GM19397 (cell line): ENCODE results near the gene SH3PXD2A.
"Not testable (repeated sequence)": the region's sequence is repeated elsewhere in the genome, so short reads cannot be mapped to it uniquely, and the experiment has no call there.

Experiments used
- ATAC-seq: cut with Tn5 transposase; IDR thresholded peaks from one replicate; pipeline ENCODE4 v1.9.1; 2021; ENCODE audit warnings: mild to moderate bottlenecking, moderate library complexity; ENCODE audit not compliant: unreplicated experiment

SH3PXD2A gene

GRCh38 chr10:103668351-103669242, 186.8 kb downstream of the SH3PXD2A start:
- ATAC-seq, result peak; percentile 59

DNA sequence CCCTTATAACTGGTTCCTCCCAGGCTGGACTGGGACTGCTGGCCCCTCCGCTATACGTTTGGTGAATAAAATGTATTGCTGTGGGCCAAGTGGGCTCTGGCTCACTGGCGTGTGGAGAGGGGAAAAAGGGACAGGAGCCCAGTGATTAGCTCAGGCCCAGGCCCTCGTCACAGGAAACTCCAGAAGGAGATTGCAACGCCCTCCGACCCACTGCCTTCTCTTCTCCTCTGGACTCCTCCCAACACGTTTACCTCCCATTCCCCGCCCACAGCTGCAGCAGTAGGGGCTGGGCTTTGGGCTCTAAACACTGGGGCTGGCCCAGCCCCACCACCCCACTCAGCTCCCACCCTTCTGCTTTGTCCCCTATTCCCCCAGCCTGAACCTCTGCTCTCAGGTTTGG, 188.0 kb downstream of the SH3PXD2A start:
- ATAC-seq, result no peak

DNA sequence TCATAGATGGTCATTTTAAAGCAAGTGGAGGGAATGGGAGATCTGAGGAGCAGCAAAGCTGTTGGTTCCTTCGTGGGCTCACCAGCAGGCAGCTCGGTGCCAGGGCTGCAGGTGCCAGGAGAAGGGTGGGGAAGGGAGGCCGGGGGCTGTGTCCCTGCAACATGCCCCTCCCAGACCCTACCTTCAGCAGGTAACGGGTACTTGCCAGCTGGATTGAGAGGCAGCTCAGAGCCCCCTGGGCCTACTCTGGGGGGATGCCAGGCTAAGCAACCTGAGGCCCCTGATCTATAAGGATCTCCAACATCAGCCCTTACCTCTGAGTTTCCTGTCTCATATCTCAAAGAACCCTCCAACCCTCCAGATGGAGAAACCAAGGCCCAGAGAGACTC, 188.6 kb downstream of the SH3PXD2A start:
- no peak for ATAC-seq

- no peak for ATAC-seq
Observed at GRCh38 chr10:103666087-103666761, 189.2 kb downstream of the SH3PXD2A start.

DNA sequence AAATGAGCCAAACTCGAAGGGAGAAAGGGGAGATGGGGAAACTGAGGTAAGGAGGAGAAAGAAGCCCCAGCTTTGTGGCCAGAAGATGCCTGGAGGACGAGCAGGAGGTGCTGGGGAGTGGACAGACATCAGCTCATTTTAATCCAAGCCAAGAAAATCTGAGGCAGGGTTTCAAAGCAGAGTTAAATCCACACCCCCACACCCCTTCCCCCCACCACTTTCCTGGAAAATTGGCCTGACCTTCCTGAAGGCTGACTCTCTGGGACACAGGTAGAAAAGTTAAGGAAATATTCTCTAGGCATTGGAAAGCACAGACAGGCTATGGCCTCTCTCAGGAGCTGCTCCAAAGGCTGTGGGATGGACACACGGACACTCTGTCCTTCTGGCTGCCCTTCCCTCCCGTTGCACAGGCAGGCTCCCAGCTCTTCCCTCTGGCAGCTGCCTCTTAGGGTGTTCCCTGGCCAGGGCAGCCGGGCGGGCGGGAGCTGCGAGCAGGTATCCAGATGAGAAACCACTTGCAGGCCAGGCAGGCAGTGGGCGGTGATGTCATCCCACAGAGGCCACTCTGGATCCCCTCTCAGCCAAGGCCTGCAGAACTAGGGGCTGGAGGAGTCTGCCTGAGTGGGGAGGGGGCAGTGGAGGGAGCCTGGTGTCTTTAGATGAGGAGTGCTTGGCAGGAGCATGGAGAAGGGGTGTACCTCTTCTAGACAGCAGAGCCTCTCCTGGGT, 190.1 kb downstream of the SH3PXD2A start:
- no peak for ATAC-seq

DNA sequence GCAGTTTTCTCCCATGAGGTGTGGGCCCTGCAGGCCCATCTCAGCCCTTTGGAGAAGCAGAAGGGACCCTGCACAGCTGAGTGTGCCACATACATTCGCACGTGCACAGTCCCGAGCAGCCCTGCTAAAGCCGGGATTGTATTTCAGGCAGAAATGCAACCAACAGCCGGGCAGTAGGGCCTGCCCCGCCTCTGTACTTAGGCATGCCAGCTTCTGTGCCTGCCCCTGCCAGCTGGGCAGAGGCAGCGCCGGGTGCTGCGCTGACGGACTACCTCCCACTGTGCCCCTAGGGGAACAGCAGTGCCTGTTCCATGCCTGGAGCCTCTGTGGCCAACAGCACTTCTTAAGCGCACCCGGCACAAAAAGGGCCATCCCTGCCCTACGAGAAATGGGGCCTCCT, 191.6 kb downstream of the SH3PXD2A start:
- no peak for ATAC-seq

GRCh38 chr10:103663236-103663635, 192.1 kb downstream of the SH3PXD2A start:
- no peak for ATAC-seq

GRCh38 chr10:103662704-103663103, 192.7 kb downstream of the SH3PXD2A start:
- ATAC-seq, result not testable (repeated sequence)

DNA sequence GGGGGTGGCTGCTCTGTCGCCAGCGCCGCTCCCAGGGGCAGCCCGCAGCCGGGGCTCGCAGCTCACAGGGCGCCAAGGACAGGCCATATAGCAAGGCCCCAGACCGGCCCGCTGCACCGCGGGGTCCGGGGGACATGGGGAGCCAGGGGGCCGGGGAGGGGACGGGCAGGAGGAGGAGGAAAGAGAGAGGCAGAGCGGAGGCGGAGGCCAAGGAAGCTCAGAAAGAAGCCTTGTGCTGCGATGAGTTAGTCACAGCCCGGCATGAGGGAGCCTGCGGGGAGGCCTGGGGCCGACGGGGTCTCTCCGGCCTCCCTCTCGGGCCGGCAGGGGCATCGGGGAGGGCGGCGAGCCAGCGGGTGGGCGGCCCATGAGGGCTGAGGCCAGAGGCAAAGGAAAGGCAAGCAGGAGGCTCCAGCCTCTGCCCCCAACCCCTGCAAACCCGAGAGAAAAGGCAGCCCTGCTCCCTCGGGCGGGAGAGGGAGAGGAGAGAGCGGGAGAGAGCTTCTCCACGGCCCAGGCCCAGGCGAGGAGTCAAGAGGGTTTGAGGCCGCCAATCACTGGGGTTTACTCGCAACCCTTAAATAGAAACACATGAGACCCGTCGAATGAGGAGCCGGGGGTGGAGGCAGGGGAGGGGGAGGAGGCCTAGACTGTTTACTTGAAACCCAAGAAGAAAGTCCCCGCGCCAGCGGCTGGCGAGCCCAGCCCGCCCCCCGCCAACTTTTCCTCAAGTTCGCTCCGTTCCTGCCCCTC, 194.0 kb downstream of the SH3PXD2A start:
- ATAC-seq, result no peak

GRCh38 chr10:103660364-103661197, 194.8 kb downstream of the SH3PXD2A start:
- peak; percentile 10 for ATAC-seq

DNA sequence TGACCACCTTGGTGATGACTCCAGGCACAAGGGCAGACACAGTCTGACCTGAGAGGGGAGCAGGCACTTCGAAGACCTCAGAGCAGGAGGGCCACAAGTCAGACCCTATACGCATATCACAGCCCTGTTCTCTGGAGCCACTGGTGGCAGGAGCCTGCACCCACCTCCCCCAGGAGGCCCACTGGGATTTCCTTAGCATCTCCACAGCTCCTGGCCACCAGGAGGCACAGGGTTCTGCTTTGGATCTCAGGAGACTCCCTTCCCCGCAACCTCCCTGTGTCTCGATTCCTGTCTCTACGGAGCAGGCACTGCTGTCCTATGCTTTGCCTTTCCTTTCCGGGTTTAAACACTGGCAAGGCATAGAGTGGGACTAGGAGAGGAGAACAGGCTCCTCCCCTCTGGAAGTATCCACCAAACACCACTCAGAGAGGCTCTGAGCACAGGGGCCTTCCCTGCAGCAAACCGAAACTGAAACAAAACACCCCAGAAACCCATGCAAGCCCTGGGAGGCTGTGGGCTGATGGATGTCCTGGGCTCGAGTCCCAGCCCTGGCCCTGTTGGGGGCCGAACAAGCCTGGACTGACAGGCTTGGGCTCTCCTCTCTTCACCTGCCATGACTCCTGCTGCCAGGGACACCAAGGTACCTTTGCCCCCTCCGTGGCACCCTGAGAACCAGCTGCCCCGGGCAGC, 195.6 kb downstream of the SH3PXD2A start:
- ATAC-seq, result peak; percentile 68

DNA sequence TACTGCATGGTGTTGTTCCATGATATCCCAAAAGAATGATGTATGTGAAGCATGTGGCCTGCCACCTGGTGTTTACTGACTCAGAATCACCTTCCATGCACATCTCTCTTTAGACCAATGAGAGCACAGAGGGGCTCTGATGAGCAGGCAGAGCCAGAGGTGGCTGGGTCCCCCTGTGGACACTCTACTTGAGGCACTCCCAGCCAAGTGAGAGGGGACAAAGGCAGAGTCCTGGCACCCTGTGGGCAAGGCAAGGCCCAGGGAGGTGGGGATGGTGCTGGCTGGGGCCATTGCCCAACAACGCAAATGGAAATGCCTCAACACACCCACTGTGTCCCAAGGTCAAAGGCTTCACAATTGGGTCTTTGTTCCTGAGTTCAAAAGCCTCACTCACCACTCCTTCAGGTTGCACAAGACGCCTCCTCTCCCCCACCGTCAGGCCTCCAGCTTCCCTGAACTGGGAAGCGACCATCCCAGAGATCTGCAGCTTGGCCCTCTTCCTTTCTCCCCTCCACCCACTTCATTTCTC, 197.3 kb downstream of the SH3PXD2A start:
- ATAC-seq, result no peak

DNA sequence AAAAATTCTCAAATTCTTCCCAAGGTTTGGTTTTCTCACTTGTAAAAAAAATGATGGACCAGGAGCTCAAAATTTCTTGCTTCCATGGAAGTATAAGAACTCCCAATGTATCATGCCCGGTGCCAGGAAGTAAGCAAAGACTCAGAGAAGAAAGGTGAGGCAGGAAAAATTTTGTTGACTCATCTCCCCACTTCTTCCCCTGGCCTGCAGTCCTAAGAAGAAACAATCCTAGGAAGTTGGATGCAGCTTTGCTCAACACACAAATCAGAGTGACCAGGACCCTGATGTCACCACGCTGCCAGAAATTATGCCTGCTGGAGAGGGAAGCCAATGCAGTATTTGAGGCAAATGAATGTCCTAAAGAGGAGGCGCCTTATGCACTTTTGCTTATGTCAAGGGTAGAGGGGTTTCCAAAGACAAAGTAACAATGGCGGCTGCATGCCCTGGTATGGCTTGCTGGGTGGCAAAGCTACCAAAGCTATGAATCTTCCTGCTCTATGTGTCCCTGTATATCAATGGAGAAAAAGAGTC, 198.2 kb downstream of the SH3PXD2A start:
- no peak for ATAC-seq

- ATAC-seq, result no peak
Observed at GRCh38 chr10:103654925-103655324, 200.5 kb downstream of the SH3PXD2A start.

DNA sequence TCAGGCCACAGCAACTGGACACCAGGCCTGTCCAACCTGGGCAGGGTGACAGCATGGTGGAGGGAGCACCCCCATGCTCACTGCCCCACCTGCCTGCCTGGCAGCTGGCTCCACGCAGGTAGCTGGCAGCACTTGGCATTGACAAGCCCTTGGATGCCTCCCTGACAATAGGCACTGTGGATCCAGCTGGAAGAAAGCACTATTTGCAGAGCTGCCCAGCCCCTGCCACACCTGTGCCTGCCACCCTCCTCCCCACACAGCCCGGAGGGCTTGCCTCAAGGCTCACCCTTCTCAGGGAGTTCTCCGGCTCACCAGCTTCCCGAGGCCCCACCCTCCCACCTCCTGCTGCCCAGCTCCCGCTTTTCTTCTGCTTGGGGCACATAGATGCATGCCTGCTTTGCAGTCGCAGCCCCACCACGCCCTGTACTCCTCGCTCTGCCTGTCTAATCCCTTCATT, 201.8 kb downstream of the SH3PXD2A start:
- no peak for ATAC-seq

DNA sequence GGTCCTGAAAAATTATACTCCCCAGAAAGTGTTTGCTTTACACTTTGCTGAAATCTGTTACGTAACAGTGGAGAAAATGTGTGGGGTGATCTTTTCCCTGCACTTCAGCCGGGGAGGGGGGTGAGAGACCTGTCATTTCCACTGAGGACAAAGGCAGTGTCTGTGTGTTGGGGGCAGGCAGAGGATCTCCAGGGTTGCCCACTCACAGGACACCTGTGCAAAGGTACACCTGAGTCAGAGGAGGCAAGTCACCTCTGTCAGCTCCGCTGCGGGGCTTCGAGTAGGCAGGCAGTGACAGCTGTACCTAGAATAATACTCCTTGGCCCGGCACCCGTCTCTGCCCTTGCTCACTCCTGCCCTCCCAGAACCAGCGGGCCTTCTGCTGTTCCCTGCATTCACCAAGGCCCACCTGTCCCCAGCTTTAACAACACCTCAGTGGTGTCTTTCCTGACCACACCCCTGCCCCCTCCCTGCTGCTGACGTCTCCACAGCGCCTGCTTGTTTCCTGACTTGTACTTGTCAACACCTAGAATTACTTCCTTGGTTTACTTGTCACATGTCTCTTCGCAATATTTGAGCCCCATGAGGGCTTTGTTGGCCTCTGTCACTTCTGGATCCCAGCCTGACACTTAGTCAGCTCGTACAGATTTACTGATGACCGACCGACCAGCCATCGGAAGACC, 202.6 kb downstream of the SH3PXD2A start:
- no peak for ATAC-seq

GRCh38 chr10:103651783-103652476, 203.4 kb downstream of the SH3PXD2A start:
- ATAC-seq, result no peak

DNA sequence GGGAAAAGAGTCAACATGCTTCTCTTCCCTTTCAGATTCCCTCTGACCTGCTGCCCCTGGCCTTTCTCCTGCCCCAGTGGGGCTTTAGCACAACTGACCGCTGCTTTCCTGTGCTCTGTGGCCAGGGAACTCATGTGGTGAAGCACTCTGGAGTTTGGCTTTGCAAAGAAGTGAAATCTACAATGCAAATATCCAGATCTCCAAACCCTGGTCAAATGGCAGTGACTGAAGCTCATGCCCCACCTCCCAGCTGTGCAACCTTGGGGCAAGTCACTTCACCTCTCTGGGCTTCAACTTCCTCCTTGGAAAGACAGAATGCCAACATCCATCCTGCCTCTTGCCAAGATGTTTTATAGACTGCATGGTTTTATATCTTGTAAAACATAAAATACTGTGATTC, 204.0 kb downstream of the SH3PXD2A start:
- no peak for ATAC-seq
